ENCODE measurements around the gene RAPGEFL1. TPM values are rescaled to one million over a fixed set of nuclear protein-coding genes. Genes with fewer than 3 reads are reported as not detected.

RAPGEFL1 gene
- total RNA-seq, 1 donor from 2014 or later, result 10.1 TPM

Small RNA genes within 50 kb of the gene (microRNA-seq; reads per million reads assigned to microRNA genes)
- gene MIR6866 (ENCODE audit: borderline number of aligned reads) (not detected), gene MIR6867 (ENCODE audit: borderline number of aligned reads) (not detected)

Other genes starting within 250 kb of the RAPGEFL1 start
- gene ORMDL3, start 249.9 kb upstream of the RAPGEFL1 start, total RNA-seq, result 191 TPM
- gene LRRC3C, start 249.7 kb upstream of the RAPGEFL1 start, total RNA-seq, result not detected
- gene GSDMA, start 214.5 kb upstream of the RAPGEFL1 start, total RNA-seq, result 2.2 TPM
- 94.2 TPM for gene PSMD3, start 196.7 kb upstream of the RAPGEFL1 start, total RNA-seq
- 35.9 TPM for gene CSF3, start 162.0 kb upstream of the RAPGEFL1 start, total RNA-seq
- 72.2 TPM for gene MED24, start 123.1 kb upstream of the RAPGEFL1 start, total RNA-seq
- 74.7 TPM for gene THRA, start 114.5 kb upstream of the RAPGEFL1 start, total RNA-seq
- gene NR1D1, start 76.9 kb upstream of the RAPGEFL1 start, total RNA-seq, result 15.5 TPM
- gene MSL1, start 55.5 kb upstream of the RAPGEFL1 start, total RNA-seq, result 77.0 TPM
- 84.4 TPM for gene CASC3, start 36.9 kb upstream of the RAPGEFL1 start, total RNA-seq
- gene WIPF2, start 41.8 kb downstream of the RAPGEFL1 start, total RNA-seq, result 29.5 TPM
- gene CDC6, start 110.4 kb downstream of the RAPGEFL1 start, total RNA-seq, result 2.4 TPM
- 70.3 TPM for gene RARA, start 131.7 kb downstream of the RAPGEFL1 start, total RNA-seq
- 0.77 TPM for gene GJD3, start 187.3 kb downstream of the RAPGEFL1 start, total RNA-seq
- gene TOP2A, start 240.4 kb downstream of the RAPGEFL1 start, total RNA-seq, result 0.48 TPM

All from mesenteric fat pad (tissue), 1 donor.